HG02852 (cell line): Measurements from ENCODE around the gene ATP7B.
A peak's percentile ranks its signal among the peaks of the same experiment; 100 is the strongest.
"Not testable (repeated sequence)": the region's sequence is repeated elsewhere in the genome, so short reads cannot be mapped to it uniquely, and the experiment has no call there.

Experiments
- ATAC-seq: cut with Tn5 transposase; IDR thresholded peaks from one replicate; pipeline ENCODE4 v1.9.1; 2021; ENCODE audit warnings: mild to moderate bottlenecking, moderate library complexity; ENCODE audit not compliant: unreplicated experiment

ATP7B gene

GRCh38 chr13:52006523-52007245, 4.6 kb downstream of the ATP7B start:
- ATAC-seq: no peak

GRCh38 chr13:52005841-52006522, 5.3 kb downstream of the ATP7B start:
- ATAC-seq: no peak

GRCh38 chr13:52004511-52005170, 6.6 kb downstream of the ATP7B start:
- ATAC-seq: no peak

- no peak for ATAC-seq
Measured at GRCh38 chr13:52003541-52003940, 7.7 kb downstream of the ATP7B start.

- no peak for ATAC-seq
Measured at GRCh38 chr13:52002361-52002760, 8.9 kb downstream of the ATP7B start.

GRCh38 chr13:52001120-52001731, 10.0 kb downstream of the ATP7B start:
- peak; percentile 85 for ATAC-seq

GRCh38 chr13:51999921-52000320, 11.3 kb downstream of the ATP7B start:
- no peak for ATAC-seq

- no peak for ATAC-seq
Measured at GRCh38 chr13:51999510-51999911, 11.7 kb downstream of the ATP7B start.

- ATAC-seq: no peak
Measured at GRCh38 chr13:51998723-51999509, 12.3 kb downstream of the ATP7B start.

- no peak for ATAC-seq
Measured at GRCh38 chr13:51997641-51998330, 13.5 kb downstream of the ATP7B start.

GRCh38 chr13:51997186-51997585, 14.1 kb downstream of the ATP7B start:
- ATAC-seq: no peak

GRCh38 chr13:51996641-51997040, 14.6 kb downstream of the ATP7B start:
- no peak for ATAC-seq

- no peak for ATAC-seq
Measured at GRCh38 chr13:51995677-51996551, 15.3 kb downstream of the ATP7B start.

GRCh38 chr13:51993713-51994112, 17.5 kb downstream of the ATP7B start:
- ATAC-seq: no peak

GRCh38 chr13:51988988-51989618, 22.1 kb downstream of the ATP7B start:
- ATAC-seq: no peak

GRCh38 chr13:51984904-51985303, 26.3 kb downstream of the ATP7B start:
- not testable (repeated sequence) for ATAC-seq

GRCh38 chr13:51983292-51983691, 28.0 kb downstream of the ATP7B start:
- not testable (repeated sequence) for ATAC-seq

GRCh38 chr13:51981355-51981754, 29.9 kb downstream of the ATP7B start:
- ATAC-seq: no peak

- no peak for ATAC-seq
Measured at GRCh38 chr13:51980908-51981307, 30.3 kb downstream of the ATP7B start.
